GM18511 (cell line): ENCODE data around the gene NCDN.

ENCODE experiments used
- ATAC-seq: cut with Tn5 transposase; IDR thresholded peaks from one replicate; pipeline ENCODE4 v1.9.1; 2021; ENCODE audit warnings: mild to moderate bottlenecking, moderate library complexity; ENCODE audit not compliant: unreplicated experiment

Gene NCDN

DNA sequence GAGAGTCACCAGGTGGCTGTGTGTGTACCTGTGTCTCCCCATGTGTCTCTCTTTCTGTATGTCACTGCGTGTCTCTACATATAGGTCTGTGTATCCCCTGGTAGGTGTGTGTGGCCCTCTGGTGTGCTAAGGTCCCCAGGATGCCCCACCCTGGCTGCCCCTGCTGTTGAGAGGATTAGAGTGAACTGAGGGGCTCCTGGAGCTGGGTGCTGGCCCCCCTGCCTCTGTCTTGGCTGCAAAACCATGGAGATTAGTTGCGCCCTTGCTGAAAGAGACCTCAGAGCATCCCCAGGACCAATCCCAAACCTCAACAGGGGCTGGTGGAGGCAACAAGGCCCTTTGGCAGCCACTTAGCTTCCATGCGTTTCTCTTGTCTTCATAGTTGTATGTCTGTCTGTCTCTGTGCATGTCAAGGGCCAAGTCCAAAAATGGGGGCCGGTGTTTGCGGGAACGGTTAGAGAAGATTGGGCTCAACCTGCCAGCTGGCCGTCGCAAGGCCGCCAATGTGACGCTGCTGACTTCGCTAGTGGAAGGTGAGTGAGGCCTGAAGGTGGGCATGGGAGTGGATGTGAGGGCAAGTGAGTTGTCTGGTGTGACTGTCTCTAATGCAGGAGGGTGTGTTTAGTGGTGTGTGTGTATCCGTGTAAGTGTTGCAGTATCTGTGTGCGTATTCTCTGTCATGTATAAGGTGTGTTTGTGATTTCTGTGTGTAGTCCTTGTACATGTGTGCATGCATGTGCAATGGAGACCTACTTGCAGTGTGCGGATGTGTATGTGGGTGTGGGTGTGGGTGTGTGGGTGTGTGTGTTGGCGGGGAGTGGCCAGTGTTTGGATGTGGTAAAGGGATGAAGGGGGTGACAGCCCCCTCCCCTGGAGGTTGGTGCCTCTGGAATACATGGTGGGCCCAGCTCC, 32.2 kb downstream of the NCDN start:
- no peak for ATAC-seq

DNA sequence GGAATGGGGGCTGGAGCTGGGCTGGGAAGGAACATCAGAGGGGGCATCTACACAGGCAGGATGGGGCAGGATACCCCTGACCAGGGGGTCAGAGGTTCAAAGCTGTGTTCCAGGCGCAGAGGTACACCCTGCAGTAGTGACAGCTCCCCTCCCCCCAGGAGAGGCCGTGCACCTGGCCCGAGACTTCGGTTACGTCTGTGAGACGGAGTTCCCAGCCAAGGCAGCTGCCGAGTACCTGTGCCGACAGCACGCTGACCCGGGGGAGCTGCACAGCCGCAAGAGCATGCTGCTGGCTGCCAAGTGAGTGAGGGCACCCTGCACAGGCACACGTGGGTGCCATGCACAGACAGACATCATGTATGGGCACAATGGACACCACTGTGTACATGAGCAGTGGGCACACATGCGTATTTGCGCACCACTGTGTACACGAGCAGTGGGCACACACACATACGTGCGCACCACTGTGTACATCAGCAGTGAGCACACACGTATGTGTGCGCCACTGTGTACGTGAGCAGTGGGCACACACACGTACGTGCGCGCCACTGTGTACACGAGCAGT, 33.0 kb downstream of the NCDN start:
- ATAC-seq = no peak

DNA sequence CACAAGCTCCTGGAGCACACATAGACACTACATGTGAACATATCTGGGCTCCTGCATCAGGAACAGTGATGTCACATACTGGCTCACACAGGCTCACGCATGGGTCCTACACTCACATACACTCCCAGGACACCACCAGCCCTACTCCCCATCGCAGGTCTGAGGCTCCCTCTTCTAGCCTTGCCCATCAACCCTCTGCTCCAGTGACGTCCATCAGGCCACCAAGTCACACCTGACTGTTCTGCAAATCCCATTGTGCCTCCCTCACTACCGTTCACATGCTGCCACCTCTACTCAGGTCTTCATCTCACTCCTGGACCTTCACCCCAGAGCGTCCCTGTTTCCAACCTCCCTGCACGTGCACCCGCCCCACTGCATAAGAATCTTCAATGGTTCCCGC, 33.6 kb downstream of the NCDN start:
- ATAC-seq = no peak

- no peak for ATAC-seq
Observed at GRCh38 chr1:35592991-35593769, 35.6 kb downstream of the NCDN start.

GRCh38 chr1:35594005-35594760, 36.6 kb downstream of the NCDN start:
- ATAC-seq = no peak

DNA sequence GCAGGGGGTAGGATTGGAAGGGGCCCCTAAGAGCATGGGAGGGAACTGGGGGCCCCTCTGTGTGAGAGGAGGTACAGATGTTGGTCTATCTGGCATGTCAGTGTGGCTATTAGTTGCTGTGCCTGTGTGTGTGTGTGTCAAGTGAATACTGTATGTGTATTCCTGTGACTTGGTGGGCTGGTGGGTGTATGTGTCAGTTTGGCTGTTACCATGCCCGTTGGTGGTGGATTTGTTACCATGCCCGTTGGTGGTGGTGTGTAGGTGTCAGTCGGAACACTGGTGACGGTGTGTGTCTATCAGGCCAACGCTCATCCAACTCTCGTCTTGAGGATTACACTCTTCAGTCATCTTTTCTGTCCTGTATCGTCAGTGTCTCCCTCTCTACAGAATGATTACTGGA, 38.1 kb downstream of the NCDN start:
- no peak for ATAC-seq

GRCh38 chr1:35597870-35598269, 40.3 kb downstream of the NCDN start:
- no peak for ATAC-seq

- ATAC-seq = no peak
Observed at GRCh38 chr1:35598895-35599294, 41.3 kb downstream of the NCDN start.

DNA sequence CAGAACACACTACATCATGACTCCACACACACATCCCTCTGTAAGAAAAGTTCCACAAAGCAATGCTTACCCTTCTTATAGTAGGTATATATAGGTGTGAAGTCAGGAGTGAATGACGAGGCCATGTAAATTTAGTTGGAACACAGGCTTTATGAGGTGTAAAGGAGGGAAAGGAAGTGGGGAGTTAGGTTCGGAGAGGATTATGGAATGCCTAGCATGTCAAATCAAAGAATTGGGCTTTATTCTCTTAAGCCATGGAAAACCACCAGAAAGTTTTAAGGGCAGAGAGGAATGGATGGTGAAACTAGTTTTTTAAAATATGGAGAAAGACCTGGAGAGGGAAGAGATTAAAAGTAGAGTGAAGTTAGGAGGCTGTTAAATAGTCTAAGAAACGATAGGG, 41.8 kb downstream of the NCDN start:
- ATAC-seq = no peak

GRCh38 chr1:35600593-35600992, 43.0 kb downstream of the NCDN start:
- no peak for ATAC-seq

DNA sequence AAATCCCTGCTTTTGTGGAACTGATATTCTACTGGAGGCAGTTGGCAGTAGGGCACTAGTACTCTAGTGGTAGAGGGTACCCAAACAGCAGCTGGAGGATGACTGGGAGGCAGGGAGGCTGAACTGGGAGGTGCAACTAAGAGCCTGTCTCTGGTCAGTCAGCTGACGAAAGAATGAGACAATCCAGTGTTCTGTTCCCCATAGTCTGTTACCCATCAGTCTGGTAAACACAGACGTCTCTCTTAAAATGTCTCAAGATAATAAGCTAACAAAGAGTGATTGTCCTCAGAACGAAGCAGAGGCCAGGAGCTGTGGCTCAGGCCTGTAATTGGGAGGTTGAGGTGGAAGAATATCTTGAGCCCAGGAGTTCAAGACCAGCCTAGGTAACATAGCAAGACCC, 45.9 kb downstream of the NCDN start:
- no peak for ATAC-seq

DNA sequence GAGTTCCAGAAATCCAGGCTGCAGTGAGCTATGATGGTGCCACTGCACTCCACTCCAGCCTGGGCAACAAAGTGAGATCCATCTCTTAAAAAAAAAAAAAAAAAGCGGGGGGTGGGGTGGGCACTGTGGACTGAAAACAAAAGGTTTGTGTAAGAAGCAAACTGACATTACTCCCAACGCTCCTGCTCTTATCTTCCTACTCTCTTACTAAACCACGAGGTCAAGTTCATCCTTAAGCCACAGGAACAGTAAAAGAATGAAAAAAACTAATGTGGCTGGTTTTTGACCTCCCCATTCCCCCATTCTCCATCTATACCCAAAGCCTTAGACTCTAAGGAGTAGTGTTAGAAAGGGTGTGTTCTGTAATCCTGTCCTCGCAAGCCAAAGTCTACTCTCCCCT, 46.3 kb downstream of the NCDN start:
- ATAC-seq = no peak

DNA sequence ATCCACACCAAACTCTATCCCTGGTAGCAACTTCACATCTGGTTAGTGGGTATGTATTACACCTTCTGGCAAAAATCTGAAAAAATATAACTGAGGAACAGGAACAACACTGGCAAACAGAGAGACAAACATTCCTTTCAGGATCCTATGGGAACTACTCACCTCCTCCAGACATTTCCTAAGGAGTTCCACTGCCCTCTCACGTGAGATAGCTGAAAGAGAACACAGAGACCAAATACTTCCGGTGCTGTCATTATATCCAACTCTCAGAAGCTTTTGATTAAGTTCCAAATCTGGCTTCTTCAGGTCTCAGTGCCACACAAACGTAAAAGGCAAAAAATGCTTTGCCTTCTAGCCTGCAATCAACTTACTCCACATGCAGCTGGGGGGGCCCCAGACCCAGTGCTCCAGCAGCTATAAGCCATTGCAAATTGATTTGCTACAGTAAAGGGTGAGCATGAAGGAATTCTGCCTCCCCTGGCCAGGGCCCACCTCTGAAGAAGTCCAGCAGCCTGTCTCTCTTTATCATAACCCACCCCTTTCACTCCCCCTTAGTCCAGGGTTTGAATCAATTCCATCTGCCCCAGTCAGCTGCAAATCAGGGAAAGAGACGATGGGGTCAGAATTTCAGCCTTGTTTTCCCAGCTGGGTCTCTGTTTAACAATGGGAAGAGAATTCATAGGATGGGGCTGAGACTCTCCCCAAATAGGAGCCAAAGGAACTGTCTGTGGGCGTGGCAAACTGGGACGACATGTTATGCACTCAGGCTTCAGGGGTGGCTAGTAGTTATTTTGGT, 47.7 kb downstream of the NCDN start:
- no peak for ATAC-seq

DNA sequence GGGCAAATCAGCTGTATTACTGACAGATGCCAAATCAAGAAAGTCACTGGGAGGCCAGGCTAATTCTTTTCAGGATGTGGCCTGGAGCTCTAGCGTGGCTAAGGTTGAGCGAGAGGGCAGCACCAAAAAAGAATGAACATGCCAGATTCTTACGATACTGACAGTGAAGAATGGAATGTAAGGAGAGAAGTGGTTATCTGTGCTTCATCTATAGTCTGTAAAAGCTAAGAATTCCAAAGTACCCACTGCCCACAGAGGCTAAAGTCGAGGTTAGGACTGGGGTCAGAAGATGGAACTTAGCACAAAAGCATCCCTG, 48.2 kb downstream of the NCDN start:
- ATAC-seq = no peak

- no peak for ATAC-seq
Observed at GRCh38 chr1:35611655-35612054, 54.1 kb downstream of the NCDN start.

DNA sequence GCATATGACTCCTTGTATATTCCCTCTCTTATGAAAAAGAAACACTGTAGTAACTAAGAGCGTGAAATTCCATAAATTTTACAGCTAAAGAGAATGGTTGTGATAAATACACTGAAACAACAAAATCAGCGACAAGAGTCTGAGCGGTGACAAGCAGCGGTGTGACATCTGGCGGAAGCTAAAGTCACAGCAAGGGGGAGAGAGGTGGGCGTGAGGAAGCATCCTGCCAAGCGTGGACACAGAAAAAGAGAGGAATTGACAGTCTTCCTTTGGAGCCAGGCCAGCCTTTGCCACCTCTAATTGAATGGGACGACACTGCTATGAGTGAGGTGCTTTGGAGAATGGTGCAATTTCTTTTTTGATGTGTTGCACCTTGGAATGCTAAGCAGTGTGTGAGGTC, 57.8 kb downstream of the NCDN start:
- no peak for ATAC-seq
